GM23338 (cell line): ENCODE data around the gene TMPRSS3. TPM values are rescaled to one million over a fixed set of nuclear protein-coding genes. Genes with fewer than 3 reads are reported as not detected.

Source experiments
- ATAC-seq: fragments of 200-7000 bp; cut with Tn5 transposase; 3 replicates; pipeline ENCODE4 v1.9.1; 2020
- DNase-seq: peaks from one replicate; pipeline ENCODE4 v3.0.0-alpha.2; 2015; ENCODE audit warnings: low spot score
- H2AFZ ChIP-seq: fragments of 200-600 bp; sonication (generic); 2 replicates; pipeline ENCODE4 v1.8.0; 2016; ENCODE audit warnings: antibody characterized with exemption, mild to moderate bottlenecking, moderate library complexity
- H3F3A ChIP-seq: fragments of 200-600 bp; sonication (generic); replicated peaks from 2 replicates; pipeline ENCODE4 v1.8.0; 2017; ENCODE audit warnings: antibody characterized with exemption, mixed run types, low read depth
- H3K27ac ChIP-seq: fragments of 200-600 bp; sonication (generic); 2 replicates; pipeline ENCODE4 v1.6.1; 2016; ENCODE audit warnings: low read depth
- H3K27me3 ChIP-seq: fragments of 200-600 bp; sonication (generic); 2 replicates; pipeline ENCODE4 v1.8.0; 2016; ENCODE audit warnings: mild to moderate bottlenecking, mixed run types, moderate library complexity; ENCODE audit not compliant: insufficient read depth
- H3K36me3 ChIP-seq: fragments of 200-600 bp; sonication (generic); 2 replicates; pipeline ENCODE4 v1.8.0; 2016; ENCODE audit warnings: mild to moderate bottlenecking; ENCODE audit not compliant: insufficient read depth
- H3K4me1 ChIP-seq: fragments of 200-600 bp; sonication (generic); 2 replicates; pipeline ENCODE4 v1.8.0; 2016; ENCODE audit warnings: mild to moderate bottlenecking, moderate library complexity; ENCODE audit not compliant: insufficient read depth
- H3K4me2 ChIP-seq: fragments of 200-600 bp; sonication (generic); 2 replicates; pipeline ENCODE4 v1.7.1; 2017; ENCODE audit warnings: mixed run types
- H3K4me3 ChIP-seq: fragments of 200-600 bp; sonication (generic); 2 replicates; pipeline ENCODE4 v1.6.1; 2016; ENCODE audit warnings: mixed run types
- H3K79me2 ChIP-seq: fragments of 200-600 bp; sonication (generic); replicated peaks from 2 replicates; pipeline ENCODE4 v1.8.0; 2017; ENCODE audit warnings: mild to moderate bottlenecking; ENCODE audit not compliant: insufficient read depth
- H3K9me2 ChIP-seq: fragments of 200-600 bp; sonication (generic); 2 replicates; pipeline ENCODE4 v1.8.0; 2017; ENCODE audit not compliant: insufficient read depth
- H4K20me1 ChIP-seq: fragments of 200-600 bp; sonication (generic); replicated peaks from 2 replicates; pipeline ENCODE4 v1.8.0; 2017; ENCODE audit warnings: mild to moderate bottlenecking; ENCODE audit not compliant: insufficient read depth
- H3K27ac Mint-ChIP-seq: 2 replicates; pipeline ENCODE4 v1.8.0; 2020; ENCODE audit warnings: inconsistent platforms, mild to moderate bottlenecking, moderate library complexity, mixed read lengths
- H3K27me3 Mint-ChIP-seq: 3 replicates; pipeline ENCODE4 v1.8.0; 2022; ENCODE audit warnings: low read depth, mild to moderate bottlenecking, moderate library complexity, mixed read lengths, inconsistent platforms; ENCODE audit not compliant: insufficient read depth, poor library complexity
- H3K36me3 Mint-ChIP-seq: 3 replicates; pipeline ENCODE4 v1.8.0; 2021; ENCODE audit warnings: low read depth, mild to moderate bottlenecking, inconsistent platforms, moderate library complexity, mixed read lengths
- H3K4me1 Mint-ChIP-seq: 3 replicates; pipeline ENCODE4 v1.8.0; 2020; ENCODE audit warnings: mild to moderate bottlenecking, inconsistent platforms, mixed read lengths
- H3K4me3 Mint-ChIP-seq: 3 replicates; pipeline ENCODE4 v1.8.0; 2021; ENCODE audit warnings: moderate library complexity, mild to moderate bottlenecking, inconsistent platforms, mixed read lengths
- H3K9me3 Mint-ChIP-seq: 3 replicates; pipeline ENCODE4 v1.8.0; 2020; ENCODE audit warnings: moderate library complexity, mild to moderate bottlenecking, inconsistent platforms, mixed read lengths
- CREB1 ChIP-seq: fragments of 250-450 bp; sonication (Bioruptor Pico); IDR thresholded peaks from 2 replicates; pipeline ENCODE4 v1.5.0; 2020; ENCODE audit warnings: low read depth, mild to moderate bottlenecking, moderate library complexity
- CTCF ChIP-seq, 2 experiments: fragments of 200-600 bp in 1 of 2; sonication (generic) in 1 of 2; conservative IDR thresholded peaks; 2 replicates each; pipeline versions ENCODE4 v1.5.1 to v1.6.1; 2016 to 2017; ENCODE audit warnings: antibody characterized with exemption in 2 of 2, low read depth in 2 of 2, mild to moderate bottlenecking in 2 of 2, moderate library complexity in 1 of 2
- ETS1 ChIP-seq: IDR thresholded peaks from 2 replicates; pipeline ENCODE4 v1.6.1; 2016; ENCODE audit warnings: antibody characterized with exemption
- EZH2 ChIP-seq: fragments of 200-600 bp; sonication (generic); IDR thresholded peaks from one replicate; pipeline ENCODE4 v1.8.0; 2017; ENCODE audit warnings: antibody characterized with exemption, mild to moderate bottlenecking, low read depth; ENCODE audit not compliant: unreplicated experiment
- EZH2phosphoT487 ChIP-seq: fragments of 200-600 bp; sonication (generic); IDR thresholded peaks from one replicate; pipeline ENCODE4 v1.8.1; 2018; ENCODE audit warnings: antibody characterized with exemption; ENCODE audit not compliant: unreplicated experiment
- JUNB ChIP-seq: IDR thresholded peaks from one replicate; pipeline ENCODE4 v1.6.1; 2016; ENCODE audit warnings: antibody characterized with exemption; ENCODE audit not compliant: unreplicated experiment
- NANOG ChIP-seq: IDR thresholded peaks from 2 replicates; pipeline ENCODE4 v1.6.1; 2016; ENCODE audit warnings: antibody characterized with exemption, borderline replicate concordance
- POLR2AphosphoS5 ChIP-seq: IDR thresholded peaks from 2 replicates; pipeline ENCODE4 v1.6.1; 2016; ENCODE audit warnings: antibody characterized with exemption, low read depth
- REST ChIP-seq: IDR thresholded peaks from one replicate; pipeline ENCODE4 v1.6.1; 2018; ENCODE audit warnings: antibody characterized with exemption; ENCODE audit not compliant: unreplicated experiment
- STAT1 ChIP-seq: IDR thresholded peaks from one replicate; pipeline ENCODE4 v1.6.1; 2016; ENCODE audit warnings: antibody characterized with exemption; ENCODE audit not compliant: unreplicated experiment
- ZNF114 ChIP-seq: fragments of 250-450 bp; sonication (Bioruptor Pico); IDR thresholded peaks from 2 replicates; pipeline ENCODE4 v1.5.0; 2020; ENCODE audit warnings: mild to moderate bottlenecking, moderate library complexity
- ZNF331 ChIP-seq: fragments of 250-450 bp; sonication (Bioruptor Pico); IDR thresholded peaks from 2 replicates; pipeline ENCODE4 v1.5.0; 2020; ENCODE audit warnings: low read depth, mild to moderate bottlenecking, moderate library complexity
- ZNF462 ChIP-seq: fragments of 250-450 bp; sonication (Bioruptor Pico); IDR thresholded peaks from 2 replicates; pipeline ENCODE4 v1.5.0; 2020; ENCODE audit warnings: mild to moderate bottlenecking, moderate library complexity
- polyA plus RNA-seq: library from polyadenylated mRNA; unstranded; fragments of >200 nt; fragmentation: Nextera tagmentation; extraction: Ambion mirVana; gene quantifications from 2 replicates; pipeline ENCODE4 v1.2.1, GENCODE V29; 2016
- total RNA-seq: library from RNA; depleted of rRNA; stranded (reverse); fragments of >200 nt; shearing (Covaris generic); gene quantifications from 2 replicates; pipeline ENCODE4 v1.2.3, GENCODE V29; 2014

TMPRSS3 gene
- total and polyA plus RNA-seq, 2 experiments from 2014 or later: 0.17 TPM; not detected in 1

GRCh38 chr21:42375506-42375905, 20.3 kb downstream of the TMPRSS3 start:
- Histone ChIP-seq H3K4me3 (no peak overlapping the region), H3K27me3 (no peaks in the 10 kb centered on the region), H3K79me2 (no peaks in the 10 kb centered on the region), H3K36me3 (no peaks in the 10 kb centered on the region), H4K20me1 (no peaks in the 10 kb centered on the region), H3F3A (no peaks in the 10 kb centered on the region), H3K9me2 (no peaks in the 10 kb centered on the region), H3K4me1 (no peaks in the 10 kb centered on the region), H3K4me2 (no peak overlapping the region), H2AFZ (0 out of 2 replicates have a peak overlapping the region, but pooled peaks have one; percentile 43), H3K27ac (no peak overlapping the region)
- H3K4me3 Mint-ChIP-seq: no peak overlapping the region
- DNase-seq (no peak), ATAC-seq (no peak)
- TF ChIP-seq CREB1 (CRISPR knock-in tag) (no peak), ZNF331 (no peak), ZNF114 (no peak), REST (no peak), ETS1 (no peak), CTCF (conservative IDR thresholded peaks at IDR 0.05; ENCODE audit: low read depth in 2 of 2) (no peak), POLR2AphosphoS5 (no peak), NANOG (no peak), EZH2phosphoT487 (no peak), JUNB (no peak), EZH2 (no peak), ZNF462 (CRISPR knock-in tag) (no peak), STAT1 (no peak)
- H3K36me3 Mint-ChIP-seq: no peaks in the 10 kb centered on the region
- H3K9me3 Mint-ChIP-seq: no peaks in the 10 kb centered on the region
- peaks cover 2% of the 10 kb centered on the region; the same call in 1 of the 3 replicates for H3K4me1 Mint-ChIP-seq
- peaks cover 3% of the 10 kb centered on the region for H3K27me3 Mint-ChIP-seq
- H3K27ac Mint-ChIP-seq: no peak overlapping the region
